WTC11 (cell line): ENCODE measurements around the gene AHNAK2. TPM values are rescaled to one million over a fixed set of nuclear protein-coding genes. Genes with fewer than 3 reads are reported as not detected.

Experiments used
- ATAC-seq: fragments of 200-7000 bp; cut with Tn5 transposase; 2 replicates; pipeline ENCODE4 v1.10.0; 2021; ENCODE audit warnings: mild to moderate bottlenecking, moderate library complexity
- CTCF ChIA-PET: fragments of 300-600 bp; sonication (Branson Sonifier 250); formaldehyde crosslinking; loops from one replicate; lab custom pipeline; 2021; ENCODE audit warnings: antibody characterized with exemption; lab: Charles Lee
- POLR2A ChIA-PET: fragments of 350-600 bp; sonication (Branson Sonifier 250); formaldehyde crosslinking; loops from one replicate; lab custom pipeline; 2021; ENCODE audit warnings: antibody characterized with exemption; lab: Charles Lee
- DNase-seq: peaks from one replicate; pipeline ENCODE4 v3.0.0; 2021; ENCODE audit warnings: low spot score
- H3K27ac Mint-ChIP-seq: 2 replicates; pipeline ENCODE4 v1.8.0; 2021; ENCODE audit warnings: mixed read lengths
- H3K27me3 Mint-ChIP-seq: 2 replicates; pipeline ENCODE4 v1.8.0; 2021; ENCODE audit warnings: low read depth, mild to moderate bottlenecking, moderate library complexity, mixed read lengths
- H3K36me3 Mint-ChIP-seq: 2 replicates; pipeline ENCODE4 v1.8.0; 2021; ENCODE audit warnings: mixed read lengths
- H3K4me1 Mint-ChIP-seq: 2 replicates; pipeline ENCODE4 v1.8.0; 2022; ENCODE audit warnings: mixed read lengths
- H3K4me3 Mint-ChIP-seq: 2 replicates; pipeline ENCODE4 v1.8.0; 2021; ENCODE audit warnings: mild to moderate bottlenecking, moderate library complexity, mixed read lengths
- H3K9me3 Mint-ChIP-seq: 2 replicates; pipeline ENCODE4 v1.8.0; 2021; ENCODE audit warnings: mixed read lengths
- CREB1 ChIP-seq: sonication (generic); formaldehyde crosslinking; IDR thresholded peaks from 2 replicates; pipeline ENCODE4 v1.8.0; 2023; ENCODE audit warnings: mild to moderate bottlenecking, missing genetic modification reagents
- EMX1 ChIP-seq: fragments of 250-450 bp; sonication (Bioruptor Pico); IDR thresholded peaks from 2 replicates; pipeline ENCODE4 v1.8.0; 2021; ENCODE audit warnings: mild to moderate bottlenecking
- FOXJ3 ChIP-seq: sonication (generic); formaldehyde crosslinking; IDR thresholded peaks from 2 replicates; pipeline ENCODE4 v1.9.0; 2021; ENCODE audit warnings: missing genetic modification reagents, mild to moderate bottlenecking, borderline replicate concordance
- HMGA2 ChIP-seq: fragments of 250-450 bp; sonication (Bioruptor Pico); IDR thresholded peaks from 2 replicates; pipeline ENCODE4 v1.4.0; 2021; ENCODE audit warnings: mild to moderate bottlenecking, moderate library complexity
- MXD4 ChIP-seq: fragments of 250-450 bp; sonication (Bioruptor Pico); IDR thresholded peaks from 2 replicates; pipeline ENCODE4 v1.8.0; 2021; ENCODE audit warnings: mild to moderate bottlenecking, moderate library complexity, borderline replicate concordance
- SOX15 ChIP-seq: fragments of 250-450 bp; sonication (Bioruptor Pico); IDR thresholded peaks from 2 replicates; pipeline ENCODE4 v1.9.0; 2021; ENCODE audit warnings: mild to moderate bottlenecking
- SP1 ChIP-seq: sonication (generic); formaldehyde crosslinking; conservative IDR thresholded peaks from 2 replicates; pipeline ENCODE4 v1.8.1; 2022; ENCODE audit warnings: missing genetic modification reagents
- TEAD4 ChIP-seq: sonication (generic); formaldehyde crosslinking; IDR thresholded peaks from 2 replicates; pipeline ENCODE4 v1.8.0; 2022; ENCODE audit warnings: mild to moderate bottlenecking, missing genetic modification reagents
- ZNF232 ChIP-seq: sonication (generic); formaldehyde crosslinking; IDR thresholded peaks from 2 replicates; pipeline ENCODE4 v1.8.0; 2022; ENCODE audit warnings: mild to moderate bottlenecking, missing genetic modification reagents
- ZNF423 ChIP-seq: fragments of 250-450 bp; sonication (Bioruptor Pico); IDR thresholded peaks from 2 replicates; pipeline ENCODE4 v2.1.2; 2022; ENCODE audit warnings: mild to moderate bottlenecking, moderate library complexity
- ZNF671 ChIP-seq: fragments of 250-450 bp; sonication (Bioruptor Pico); IDR thresholded peaks from 2 replicates; pipeline ENCODE4 v1.8.0; 2021; ENCODE audit warnings: mild to moderate bottlenecking
- total RNA-seq: library from RNA; stranded (reverse); gene quantifications from 3 replicates; pipeline ENCODE4 v1.2.3, GENCODE V29; 2021
- TF ChIP-seq, protein P1 (sequence below): sonication (generic); formaldehyde crosslinking; IDR thresholded peaks from 2 replicates; pipeline ENCODE4 v1.8.1; 2023; ENCODE audit warnings: mild to moderate bottlenecking, missing genetic modification reagents, borderline replicate concordance
- TF ChIP-seq, protein P2 (sequence below): sonication (generic); formaldehyde crosslinking; conservative IDR thresholded peaks from 2 replicates; pipeline ENCODE4 v1.8.1; 2023; ENCODE audit warnings: mild to moderate bottlenecking, low read depth, missing genetic modification reagents, moderate library complexity
- TF ChIP-seq, protein P3 (sequence below): sonication (generic); formaldehyde crosslinking; IDR thresholded peaks from 2 replicates; pipeline ENCODE4 v1.8.1; 2022; ENCODE audit warnings: low read depth, mild to moderate bottlenecking, moderate library complexity, missing genetic modification reagents, borderline replicate concordance
- TF ChIP-seq, protein P4 (sequence below): sonication (generic); formaldehyde crosslinking; IDR thresholded peaks from 2 replicates; pipeline ENCODE4 v1.8.1; 2023; ENCODE audit warnings: mild to moderate bottlenecking, missing genetic modification reagents
- TF ChIP-seq, protein P5 (sequence below): sonication (generic); formaldehyde crosslinking; IDR thresholded peaks from 2 replicates; pipeline ENCODE4 v1.8.1; 2022; ENCODE audit warnings: missing genetic modification reagents, borderline replicate concordance

Gene AHNAK2
- total RNA-seq, 1 experiment from 2014 or later: 3.5 TPM

DNA sequence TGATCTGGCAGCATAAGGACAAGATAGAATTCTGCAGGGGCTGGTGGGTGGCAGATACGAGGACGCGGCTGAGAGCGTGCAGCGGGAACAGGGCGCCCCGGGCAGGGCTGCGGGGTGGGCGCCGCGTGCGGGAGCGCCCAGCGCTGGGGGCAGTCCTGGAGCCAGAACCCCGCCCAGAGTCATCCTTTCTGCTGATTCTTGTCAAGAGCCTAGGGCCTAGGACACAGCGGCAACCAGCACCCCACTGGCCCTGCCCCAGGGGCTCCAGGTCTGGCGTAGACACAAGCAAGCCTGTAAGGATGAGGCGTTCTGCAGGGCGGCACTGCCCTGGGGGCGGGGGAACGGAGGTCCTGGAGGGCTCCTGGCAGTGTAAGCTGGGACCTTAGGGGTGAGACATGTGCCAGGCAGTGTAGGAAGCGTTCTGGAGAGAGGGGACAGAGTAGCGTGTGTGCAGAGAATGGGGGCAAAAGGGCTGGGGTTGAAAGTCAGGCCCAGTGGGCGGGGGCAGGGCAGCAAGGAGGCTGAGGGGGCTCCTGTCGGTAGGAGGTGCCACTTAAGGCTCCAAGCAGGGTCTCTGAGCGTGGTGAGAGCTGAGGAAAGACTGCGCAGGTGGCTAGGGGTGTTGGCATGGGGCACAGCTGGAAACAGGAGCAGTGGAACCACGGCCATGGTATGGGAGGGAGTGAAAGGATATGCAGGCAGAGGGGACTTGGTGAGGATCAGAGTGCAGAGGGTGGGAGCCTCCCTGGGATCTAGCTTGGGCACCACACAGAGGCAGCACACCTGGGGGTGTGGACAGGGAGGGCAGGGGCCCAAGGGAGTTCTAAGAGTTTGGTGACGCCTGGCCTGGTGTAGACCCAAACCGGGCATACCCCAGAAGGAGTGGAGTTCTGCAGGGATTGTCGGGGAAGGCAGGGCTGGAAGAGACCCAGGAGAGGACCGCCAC is 845 bp upstream of the AHNAK2 start:
- TF ChIP-seq SP1 (CRISPR knock-in tag): no peak
- TF ChIP-seq, protein P1, sequence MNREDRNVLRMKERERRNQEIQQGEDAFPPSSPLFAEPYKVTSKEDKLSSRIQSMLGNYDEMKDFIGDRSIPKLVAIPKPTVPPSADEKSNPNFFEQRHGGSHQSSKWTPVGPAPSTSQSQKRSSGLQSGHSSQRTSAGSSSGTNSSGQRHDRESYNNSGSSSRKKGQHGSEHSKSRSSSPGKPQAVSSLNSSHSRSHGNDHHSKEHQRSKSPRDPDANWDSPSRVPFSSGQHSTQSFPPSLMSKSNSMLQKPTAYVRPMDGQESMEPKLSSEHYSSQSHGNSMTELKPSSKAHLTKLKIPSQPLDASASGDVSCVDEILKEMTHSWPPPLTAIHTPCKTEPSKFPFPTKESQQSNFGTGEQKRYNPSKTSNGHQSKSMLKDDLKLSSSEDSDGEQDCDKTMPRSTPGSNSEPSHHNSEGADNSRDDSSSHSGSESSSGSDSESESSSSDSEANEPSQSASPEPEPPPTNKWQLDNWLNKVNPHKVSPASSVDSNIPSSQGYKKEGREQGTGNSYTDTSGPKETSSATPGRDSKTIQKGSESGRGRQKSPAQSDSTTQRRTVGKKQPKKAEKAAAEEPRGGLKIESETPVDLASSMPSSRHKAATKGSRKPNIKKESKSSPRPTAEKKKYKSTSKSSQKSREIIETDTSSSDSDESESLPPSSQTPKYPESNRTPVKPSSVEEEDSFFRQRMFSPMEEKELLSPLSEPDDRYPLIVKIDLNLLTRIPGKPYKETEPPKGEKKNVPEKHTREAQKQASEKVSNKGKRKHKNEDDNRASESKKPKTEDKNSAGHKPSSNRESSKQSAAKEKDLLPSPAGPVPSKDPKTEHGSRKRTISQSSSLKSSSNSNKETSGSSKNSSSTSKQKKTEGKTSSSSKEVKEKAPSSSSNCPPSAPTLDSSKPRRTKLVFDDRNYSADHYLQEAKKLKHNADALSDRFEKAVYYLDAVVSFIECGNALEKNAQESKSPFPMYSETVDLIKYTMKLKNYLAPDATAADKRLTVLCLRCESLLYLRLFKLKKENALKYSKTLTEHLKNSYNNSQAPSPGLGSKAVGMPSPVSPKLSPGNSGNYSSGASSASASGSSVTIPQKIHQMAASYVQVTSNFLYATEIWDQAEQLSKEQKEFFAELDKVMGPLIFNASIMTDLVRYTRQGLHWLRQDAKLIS: no peak
- TF ChIP-seq CREB1: no peak
- TF ChIP-seq, protein P2, sequence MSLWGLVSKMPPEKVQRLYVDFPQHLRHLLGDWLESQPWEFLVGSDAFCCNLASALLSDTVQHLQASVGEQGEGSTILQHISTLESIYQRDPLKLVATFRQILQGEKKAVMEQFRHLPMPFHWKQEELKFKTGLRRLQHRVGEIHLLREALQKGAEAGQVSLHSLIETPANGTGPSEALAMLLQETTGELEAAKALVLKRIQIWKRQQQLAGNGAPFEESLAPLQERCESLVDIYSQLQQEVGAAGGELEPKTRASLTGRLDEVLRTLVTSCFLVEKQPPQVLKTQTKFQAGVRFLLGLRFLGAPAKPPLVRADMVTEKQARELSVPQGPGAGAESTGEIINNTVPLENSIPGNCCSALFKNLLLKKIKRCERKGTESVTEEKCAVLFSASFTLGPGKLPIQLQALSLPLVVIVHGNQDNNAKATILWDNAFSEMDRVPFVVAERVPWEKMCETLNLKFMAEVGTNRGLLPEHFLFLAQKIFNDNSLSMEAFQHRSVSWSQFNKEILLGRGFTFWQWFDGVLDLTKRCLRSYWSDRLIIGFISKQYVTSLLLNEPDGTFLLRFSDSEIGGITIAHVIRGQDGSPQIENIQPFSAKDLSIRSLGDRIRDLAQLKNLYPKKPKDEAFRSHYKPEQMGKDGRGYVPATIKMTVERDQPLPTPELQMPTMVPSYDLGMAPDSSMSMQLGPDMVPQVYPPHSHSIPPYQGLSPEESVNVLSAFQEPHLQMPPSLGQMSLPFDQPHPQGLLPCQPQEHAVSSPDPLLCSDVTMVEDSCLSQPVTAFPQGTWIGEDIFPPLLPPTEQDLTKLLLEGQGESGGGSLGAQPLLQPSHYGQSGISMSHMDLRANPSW (CRISPR knock-in tag): no peak
- no peak for TF ChIP-seq TEAD4 (CRISPR knock-in tag)
- TF ChIP-seq MXD4: no peak
- TF ChIP-seq ZNF423 (CRISPR knock-in tag): no peak
- no peak for TF ChIP-seq FOXJ3
- TF ChIP-seq, protein P3, sequence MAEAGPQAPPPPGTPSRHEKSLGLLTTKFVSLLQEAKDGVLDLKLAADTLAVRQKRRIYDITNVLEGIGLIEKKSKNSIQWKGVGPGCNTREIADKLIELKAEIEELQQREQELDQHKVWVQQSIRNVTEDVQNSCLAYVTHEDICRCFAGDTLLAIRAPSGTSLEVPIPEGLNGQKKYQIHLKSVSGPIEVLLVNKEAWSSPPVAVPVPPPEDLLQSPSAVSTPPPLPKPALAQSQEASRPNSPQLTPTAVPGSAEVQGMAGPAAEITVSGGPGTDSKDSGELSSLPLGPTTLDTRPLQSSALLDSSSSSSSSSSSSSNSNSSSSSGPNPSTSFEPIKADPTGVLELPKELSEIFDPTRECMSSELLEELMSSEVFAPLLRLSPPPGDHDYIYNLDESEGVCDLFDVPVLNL (CRISPR knock-in tag): no peak
- TF ChIP-seq ZNF232 (CRISPR knock-in tag): no peak
- POLR2A ChIA-PET: interaction anchor here (0.5 kb wide), 1 partner anchor 58 kb away, joined by 3 read pairs; no protein-coding TSS in a partner anchor
- no peaks in the 10 kb centered on the region for H3K36me3 Mint-ChIP-seq
- CTCF ChIA-PET: interaction anchor here (1.0 to 1.8 kb wide), 2 partner anchors 67 to 153 kb away, joined by 5 read pairs; no protein-coding TSS in a partner anchor
- no peaks in the 10 kb centered on the region for H3K9me3 Mint-ChIP-seq
- H3K4me3 Mint-ChIP-seq: peak overlapping the region; percentile 69
- ATAC-seq (no peak), DNase-seq (peak; percentile 29)
- H3K27me3 Mint-ChIP-seq: peaks cover 44% of the 10 kb centered on the region
- H3K27ac Mint-ChIP-seq: no peak overlapping the region
- H3K4me1 Mint-ChIP-seq: peaks cover 14% of the 10 kb centered on the region; the same call in 1 of the 2 replicates

DNA sequence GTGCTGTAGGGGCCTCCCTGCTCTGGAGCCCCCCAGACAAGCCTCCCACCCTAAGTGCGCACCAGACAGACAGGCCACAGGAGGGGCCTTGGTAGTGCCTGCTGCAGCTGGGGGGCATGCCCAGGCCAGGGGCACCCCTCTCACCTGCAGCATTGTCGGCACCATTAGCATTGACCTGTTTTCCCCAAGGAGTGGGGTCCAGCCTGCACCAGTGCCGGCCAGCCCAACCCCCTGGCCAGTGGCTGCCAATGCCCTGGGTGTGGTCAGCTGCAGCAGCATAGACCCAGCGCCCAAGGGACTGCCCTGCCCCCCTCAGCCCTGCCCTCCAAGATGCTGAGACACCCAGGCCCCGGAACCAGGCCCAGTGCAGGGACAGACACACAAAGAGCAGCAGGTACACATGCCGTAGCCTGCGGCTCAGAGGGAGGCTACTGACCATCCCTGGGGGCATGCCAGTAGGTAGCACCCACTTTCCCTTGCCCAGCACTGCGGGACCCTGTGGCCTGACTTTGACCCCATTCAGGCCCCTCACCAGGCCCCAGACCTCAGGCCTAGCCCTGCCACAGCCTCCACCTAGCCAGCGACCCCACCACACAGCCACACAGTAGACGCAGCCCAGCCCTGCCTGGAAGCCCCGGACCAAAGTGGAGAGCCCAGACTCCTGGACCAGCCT is 1.0 kb downstream of the AHNAK2 start:
- ATAC-seq: no peak
- Mint-ChIP-seq H3K4me3 (peak overlapping the region; percentile 84), H3K9me3 (no peaks in the 10 kb centered on the region), H3K36me3 (no peaks in the 10 kb centered on the region), H3K4me1 (peaks cover 11% of the 10 kb centered on the region; the same call in 1 of the 2 replicates), H3K27me3 (peaks cover 44% of the 10 kb centered on the region), H3K27ac (no peak overlapping the region)
- no peak for DNase-seq
- POLR2A ChIA-PET: no interaction called here
- CTCF ChIA-PET: interaction anchor here (5.0 kb wide), 1 partner anchor 69 kb away, joined by 56 read pairs; no protein-coding TSS in a partner anchor
- TF ChIP-seq, protein P4, sequence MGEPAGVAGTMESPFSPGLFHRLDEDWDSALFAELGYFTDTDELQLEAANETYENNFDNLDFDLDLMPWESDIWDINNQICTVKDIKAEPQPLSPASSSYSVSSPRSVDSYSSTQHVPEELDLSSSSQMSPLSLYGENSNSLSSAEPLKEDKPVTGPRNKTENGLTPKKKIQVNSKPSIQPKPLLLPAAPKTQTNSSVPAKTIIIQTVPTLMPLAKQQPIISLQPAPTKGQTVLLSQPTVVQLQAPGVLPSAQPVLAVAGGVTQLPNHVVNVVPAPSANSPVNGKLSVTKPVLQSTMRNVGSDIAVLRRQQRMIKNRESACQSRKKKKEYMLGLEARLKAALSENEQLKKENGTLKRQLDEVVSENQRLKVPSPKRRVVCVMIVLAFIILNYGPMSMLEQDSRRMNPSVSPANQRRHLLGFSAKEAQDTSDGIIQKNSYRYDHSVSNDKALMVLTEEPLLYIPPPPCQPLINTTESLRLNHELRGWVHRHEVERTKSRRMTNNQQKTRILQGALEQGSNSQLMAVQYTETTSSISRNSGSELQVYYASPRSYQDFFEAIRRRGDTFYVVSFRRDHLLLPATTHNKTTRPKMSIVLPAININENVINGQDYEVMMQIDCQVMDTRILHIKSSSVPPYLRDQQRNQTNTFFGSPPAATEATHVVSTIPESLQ (CRISPR knock-in tag): no peak
- TF ChIP-seq EMX1 (CRISPR knock-in tag) (no peak), SOX15 (CRISPR knock-in tag) (no peak), HMGA2 (CRISPR knock-in tag) (no peak), ZNF671 (CRISPR knock-in tag) (no peak)
- TF ChIP-seq, protein P5, sequence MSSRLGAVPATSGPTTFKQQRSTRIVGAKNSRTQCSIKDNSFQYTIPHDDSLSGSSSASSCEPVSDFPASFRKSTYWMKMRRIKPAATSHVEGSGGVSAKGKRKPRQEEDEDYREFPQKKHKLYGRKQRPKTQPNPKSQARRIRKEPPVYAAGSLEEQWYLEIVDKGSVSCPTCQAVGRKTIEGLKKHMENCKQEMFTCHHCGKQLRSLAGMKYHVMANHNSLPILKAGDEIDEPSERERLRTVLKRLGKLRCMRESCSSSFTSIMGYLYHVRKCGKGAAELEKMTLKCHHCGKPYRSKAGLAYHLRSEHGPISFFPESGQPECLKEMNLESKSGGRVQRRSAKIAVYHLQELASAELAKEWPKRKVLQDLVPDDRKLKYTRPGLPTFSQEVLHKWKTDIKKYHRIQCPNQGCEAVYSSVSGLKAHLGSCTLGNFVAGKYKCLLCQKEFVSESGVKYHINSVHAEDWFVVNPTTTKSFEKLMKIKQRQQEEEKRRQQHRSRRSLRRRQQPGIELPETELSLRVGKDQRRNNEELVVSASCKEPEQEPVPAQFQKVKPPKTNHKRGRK (CRISPR knock-in tag): no peak
